ENCODE data around the gene KRTAP12-4.

DNA sequence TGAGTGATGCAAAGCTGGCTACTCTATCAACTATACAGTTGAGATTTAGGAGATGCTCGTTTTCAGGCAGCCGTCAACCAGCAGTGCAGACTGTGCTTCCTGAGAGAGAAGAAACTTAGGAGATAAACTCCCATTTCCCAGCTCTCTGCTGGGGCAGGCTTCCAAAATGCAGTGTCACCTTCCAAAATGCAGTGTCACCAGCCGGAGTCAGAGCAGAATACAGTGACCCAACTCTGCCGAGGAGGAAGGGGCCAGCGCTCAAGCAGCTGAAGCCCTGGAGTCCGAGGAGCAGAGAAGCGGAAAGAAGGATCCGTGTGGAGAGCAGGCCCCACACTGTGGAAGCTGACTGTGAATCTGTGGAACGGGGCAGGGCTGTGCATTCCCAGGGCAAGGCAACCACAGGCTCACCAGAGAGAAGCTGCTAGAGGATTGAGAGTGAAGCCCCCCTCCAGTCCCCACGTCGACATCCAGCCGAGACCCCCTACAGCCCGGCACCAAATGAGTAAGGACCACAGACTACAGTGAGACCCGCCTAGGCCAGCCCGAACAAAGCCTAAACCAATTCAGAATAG, 28.2 kb upstream of the KRTAP12-4 start:
- no peak for TF ChIP-seq CTCF (conservative IDR thresholded peaks at IDR 0.05; ENCODE audit: low read length)
- TF ChIP-seq EZH2phosphoT487 (IDR thresholded peaks at IDR 0.05; ENCODE audit: borderline replicate concordance, low read depth, low read length), result no peak
